ENCODE measurements around the gene TBC1D10A.

- TF ChIP-seq EZH2 (IDR thresholded peaks at IDR 0.05) (no peak), POLR2AphosphoS5 (IDR thresholded peaks at IDR 0.05; ENCODE audit: borderline replicate concordance, low read depth, low read length) (no peak)
These were observed 14.4 kb upstream of the TBC1D10A start for GRCh38 chr22:30340911-30341685.
